GM10248 (cell line): ENCODE results near the gene RIOX2.

Experiments used
- CTCF ChIA-PET: fragments of 300-600 bp; sonication (Branson Sonifier 250); formaldehyde crosslinking; extraction: SDS; loops from one replicate; lab custom pipeline; 2021; ENCODE audit warnings: antibody characterized with exemption; lab: Yijun Ruan, JAX
- POLR2A ChIA-PET: fragments of 350-650 bp; sonication (Branson Sonifier 250); formaldehyde crosslinking; extraction: SDS; loops from one replicate; lab custom pipeline; 2020; ENCODE audit warnings: antibody characterized with exemption; lab: Yijun Ruan, JAX
- DNase-seq: peaks from one replicate; pipeline ENCODE4 v3.0.0; 2012; ENCODE audit errors: extremely low spot score
- CTCF ChIP-seq: IDR thresholded peaks from 2 replicates; pipeline ENCODE4 v1.5.1; 2012; ENCODE audit warnings: mild to moderate bottlenecking, low read depth; ENCODE audit errors: extremely low read depth, missing control alignments, control extremely low read depth

RIOX2 gene

DNA sequence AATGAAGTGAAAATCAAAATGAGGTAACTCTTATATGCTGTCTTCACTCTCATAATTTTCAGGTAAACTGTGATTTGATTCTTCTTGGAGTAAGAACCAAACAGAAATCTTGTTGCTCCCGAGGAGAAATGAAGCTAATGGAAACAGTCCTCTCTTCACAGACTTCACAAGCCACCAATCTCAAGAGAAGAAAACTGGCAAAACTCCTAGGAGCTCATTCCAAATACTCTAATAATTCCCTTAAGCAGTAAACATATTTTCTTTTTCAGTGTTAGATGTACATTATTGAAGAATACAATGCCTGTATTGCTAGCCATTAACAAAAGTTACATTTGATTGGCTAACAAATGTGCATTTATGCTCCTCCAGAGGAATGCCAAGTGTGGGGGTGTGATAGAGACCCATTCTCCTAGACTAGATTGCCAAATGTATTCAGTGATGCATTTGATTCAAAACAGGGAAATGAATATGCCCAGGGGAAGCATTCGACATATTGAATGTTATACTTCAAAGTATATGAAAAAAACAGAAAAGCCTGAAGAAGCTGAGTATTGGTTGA lies 11.8 kb upstream of the RIOX2 start:
- no peak for DNase-seq
- POLR2A ChIA-PET: no interaction called here
- no peak for TF ChIP-seq CTCF
- CTCF ChIA-PET: interaction anchor here (0.7 to 2.3 kb wide), 5 partner anchors 9 to 39 kb away, joined by 3 to 10 read pairs (median 4); partner anchors contain the start of gene RIOX2

DNA sequence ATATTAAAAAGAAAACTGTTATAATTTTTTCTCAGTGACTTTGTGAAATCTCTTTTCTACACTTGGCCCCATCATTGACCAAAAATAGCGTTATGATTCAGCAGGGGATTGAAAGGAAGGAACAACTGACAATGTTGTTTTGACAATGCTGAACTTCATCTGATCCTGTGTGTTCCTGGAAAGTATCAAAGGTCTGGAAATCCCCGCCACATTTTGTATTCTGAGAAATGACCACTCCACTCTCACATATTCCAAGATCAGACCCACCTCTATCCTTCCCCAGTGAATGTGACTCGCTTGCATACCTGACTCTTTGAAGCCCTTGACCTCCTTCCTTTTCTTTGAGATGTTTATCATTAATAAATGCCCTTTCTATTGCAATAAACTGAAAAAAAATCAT lies 9.7 kb upstream of the RIOX2 start:
- no peak for DNase-seq
- ChIA-PET POLR2A (no interaction called here), CTCF (interaction anchor here (0.9 to 1.4 kb wide), 3 partner anchors 10 to 43 kb away, joined by 3 read pairs; no protein-coding TSS in a partner anchor)
- TF ChIP-seq CTCF: no peak

DNA sequence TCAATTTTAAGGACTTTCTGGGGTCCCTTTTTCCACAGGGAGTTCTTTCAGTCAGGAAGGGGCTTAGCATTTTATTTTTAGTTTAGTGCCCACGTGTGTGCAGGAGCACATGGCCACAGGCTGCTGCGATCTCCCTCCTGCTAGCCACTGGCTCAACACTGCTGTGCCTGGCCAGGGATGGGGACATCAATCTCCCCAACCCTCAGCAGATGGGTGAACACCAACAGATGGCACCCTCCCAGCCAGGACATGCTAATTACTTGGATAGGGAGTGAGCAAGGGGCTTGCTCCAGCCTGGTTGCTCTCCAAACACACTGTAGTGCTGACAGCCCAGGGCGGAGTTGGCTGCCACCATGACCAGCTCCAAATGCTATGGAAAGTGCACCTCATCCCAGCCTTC lies 7.4 kb upstream of the RIOX2 start:
- CTCF ChIA-PET: interaction anchor here (1.5 to 2.6 kb wide), 2 partner anchors 8 to 22 kb away, joined by 3 to 5 read pairs; no protein-coding TSS in a partner anchor
- TF ChIP-seq CTCF: no peak
- DNase-seq: no peak
- POLR2A ChIA-PET: no interaction called here

DNA sequence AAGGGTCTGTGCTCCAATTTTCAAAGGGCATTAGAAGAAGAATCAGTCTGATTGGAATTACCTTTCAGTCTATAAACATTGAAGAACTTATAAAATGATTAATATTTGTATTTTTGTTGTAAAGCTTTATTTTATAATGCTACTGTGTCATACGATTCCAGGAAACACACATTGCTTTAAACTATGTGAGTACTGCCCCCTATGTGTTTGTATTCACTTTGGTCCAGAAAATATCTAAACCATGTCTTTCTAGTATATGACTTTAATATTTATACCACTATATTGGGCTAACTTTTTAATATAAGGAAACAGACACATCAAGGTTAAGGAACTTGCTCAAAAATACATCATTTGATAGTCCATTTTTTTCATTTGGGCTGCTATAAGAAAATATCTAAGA lies 3.2 kb upstream of the RIOX2 start:
- DNase-seq: no peak
- ChIA-PET POLR2A (no interaction called here), CTCF (interaction anchor here (1.1 kb wide), 1 partner anchor 11 kb away, joined by 3 read pairs; no protein-coding TSS in a partner anchor)
- no peak for TF ChIP-seq CTCF

DNA sequence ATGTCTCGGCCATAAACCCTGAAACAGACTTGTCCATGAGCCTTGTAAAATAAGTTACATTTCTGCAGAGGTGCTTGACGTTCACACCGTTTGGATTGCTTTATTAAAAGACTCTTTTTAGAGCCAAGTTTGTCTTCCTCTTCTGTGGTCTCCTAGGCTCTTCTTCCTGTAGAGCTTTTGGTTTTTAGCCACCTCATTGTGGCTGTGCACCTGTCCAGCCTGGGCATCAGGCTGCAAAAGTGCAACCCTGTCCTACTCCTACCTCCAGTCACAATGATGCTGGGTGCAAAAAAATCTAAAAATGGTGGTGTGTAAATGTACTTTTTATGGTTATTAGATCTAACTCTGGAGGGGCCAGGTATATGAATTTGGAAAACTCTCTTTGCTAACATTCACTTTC lies 2.8 kb upstream of the RIOX2 start:
- no peak for DNase-seq
- TF ChIP-seq CTCF: no peak
- ChIA-PET POLR2A (no interaction called here), CTCF (interaction anchor here (1.1 kb wide), 1 partner anchor 11 kb away, joined by 3 read pairs; no protein-coding TSS in a partner anchor)

GRCh38 chr3:97972976-97973375 lies 745 bp upstream of the RIOX2 start:
- POLR2A ChIA-PET: no interaction called here
- CTCF ChIA-PET: no interaction called here
- no peak for TF ChIP-seq CTCF
- DNase-seq: no peak
